Vagina (tissue), 2 donors: Measurements from ENCODE around the gene ADAMTS6. TPM values are rescaled to one million over a fixed set of nuclear protein-coding genes. Genes with fewer than 3 reads are reported as not detected.

ENCODE experiments used
- DNase-seq, 2 donors: peaks; one replicate each; pipeline ENCODE4 v3.0.0-alpha.2; 2017; ENCODE audit errors: extremely low spot score in 2 of 2
- H3K27ac ChIP-seq: fragments of 200-600 bp; sonication (generic); one replicate; pipeline ENCODE4 v1.5.1; 2019
- H3K27me3 ChIP-seq: fragments of 200-600 bp; sonication (generic); one replicate; pipeline ENCODE4 v1.5.1; 2019
- H3K36me3 ChIP-seq, 2 donors: fragments of 200-600 bp; sonication (generic); one replicate each; pipeline ENCODE4 v1.5.1; 2017 to 2019
- H3K4me1 ChIP-seq: fragments of 200-600 bp; sonication (generic); one replicate; pipeline ENCODE4 v1.5.1; 2019
- H3K4me3 ChIP-seq, 2 donors: fragments of 200-600 bp; sonication (generic); 1 replicate in 1 of 2; 2 replicates in 1 of 2; pipeline ENCODE4 v1.5.1; 2016 to 2019
- H3K9me3 ChIP-seq: fragments of 200-600 bp; sonication (generic); one replicate; pipeline ENCODE4 v1.5.1; 2019
- CTCF ChIP-seq, 3 experiments: fragments of 450-650 bp in 2 of 3; fragments of 200-600 bp in 1 of 3; sonication (generic) in 1 of 3; IDR thresholded peaks; one replicate each; pipeline ENCODE4 v1.5.1; 2017 to 2019; ENCODE audit warnings: antibody characterized with exemption in 3 of 3, mild to moderate bottlenecking in 2 of 3, moderate library complexity in 2 of 3
- POLR2A ChIP-seq, 2 donors: fragments of 450-650 bp; IDR thresholded peaks; one replicate each; pipeline ENCODE4 v1.6.1; 2017; ENCODE audit warnings: antibody characterized with exemption in 2 of 2, mild to moderate bottlenecking in 2 of 2, moderate library complexity in 2 of 2
- POLR2AphosphoS5 ChIP-seq, 2 donors: sonication (generic); formaldehyde crosslinking; IDR thresholded peaks; one replicate each; pipeline ENCODE4 v1.9.0; 2017; ENCODE audit warnings: antibody characterized with exemption in 2 of 2, mild to moderate bottlenecking in 2 of 2, low read depth in 1 of 2; ENCODE audit not compliant: insufficient read depth in 1 of 2
- intact Hi-C: fragments of 100-400 bp; cut with DNase I; formaldehyde crosslinking; loops from one replicate; pipeline ENCODE4 v1.15.1; 2023
- total RNA-seq: library from RNA; depleted of rRNA; stranded (reverse); fragments of >200 nt; gene quantifications from one replicate; pipeline ENCODE4 v1.2.3, GENCODE V29; 2016

ADAMTS6 gene
- total RNA-seq, 1 donor from 2014 or later, result 1.5 TPM

GRCh38 chr5:65192331-65192730 is 289.4 kb downstream of the ADAMTS6 start:
- Histone ChIP-seq H3K4me3 (no peak overlapping the region), H3K27ac (no peak overlapping the region), H3K4me1 (no peaks in the 10 kb centered on the region), H3K9me3 (no peaks in the 10 kb centered on the region), H3K27me3 (no peaks in the 10 kb centered on the region), H3K36me3 (no peaks in the 10 kb centered on the region)
- DNase-seq, result no peak
- TF ChIP-seq CTCF (IDR thresholded peaks at IDR 0.05) (no peak), POLR2A (IDR thresholded peaks at IDR 0.05) (no peak), POLR2AphosphoS5 (IDR thresholded peaks at IDR 0.05; ENCODE audit: insufficient read depth in 1 of 2, low read depth in 1 of 2) (no peak)
- intact Hi-C loops, result no loop called here

- Histone ChIP-seq H3K4me3 (no peak overlapping the region), H3K36me3 (no peaks in the 10 kb centered on the region), H3K27ac (no peak overlapping the region), H3K4me1 (no peaks in the 10 kb centered on the region), H3K27me3 (no peaks in the 10 kb centered on the region), H3K9me3 (no peaks in the 10 kb centered on the region)
- DNase-seq, result no peak
- TF ChIP-seq POLR2AphosphoS5 (IDR thresholded peaks at IDR 0.05; ENCODE audit: insufficient read depth in 1 of 2, low read depth in 1 of 2) (no peak), POLR2A (IDR thresholded peaks at IDR 0.05) (no peak), CTCF (IDR thresholded peaks at IDR 0.05) (no peak)
- intact Hi-C loops, result no loop called here
Measured at GRCh38 chr5:65191554-65192135, 290.1 kb downstream of the ADAMTS6 start.

GRCh38 chr5:65190328-65191053 is 291.2 kb downstream of the ADAMTS6 start:
- Histone ChIP-seq H3K27ac (no peak overlapping the region), H3K4me1 (no peaks in the 10 kb centered on the region), H3K36me3 (no peaks in the 10 kb centered on the region), H3K9me3 (no peaks in the 10 kb centered on the region), H3K27me3 (no peaks in the 10 kb centered on the region), H3K4me3 (no peak overlapping the region)
- no peak for DNase-seq
- intact Hi-C loops, result no loop called here
- TF ChIP-seq POLR2AphosphoS5 (IDR thresholded peaks at IDR 0.05; ENCODE audit: insufficient read depth in 1 of 2, low read depth in 1 of 2) (no peak), POLR2A (IDR thresholded peaks at IDR 0.05) (no peak), CTCF (IDR thresholded peaks at IDR 0.05) (no peak)

- no peaks in the 10 kb centered on the region for H3K9me3 ChIP-seq
- intact Hi-C loops, result no loop called here
- no peak overlapping the region for H3K4me3 ChIP-seq
- H3K27ac ChIP-seq, result no peak overlapping the region
- no peaks in the 10 kb centered on the region for H3K4me1 ChIP-seq
- no peak for DNase-seq
- no peaks in the 10 kb centered on the region for H3K36me3 ChIP-seq
- TF ChIP-seq CTCF (IDR thresholded peaks at IDR 0.05), result no peak
- TF ChIP-seq POLR2AphosphoS5 (IDR thresholded peaks at IDR 0.05; ENCODE audit: insufficient read depth in 1 of 2, low read depth in 1 of 2), result no peak
- no peak for TF ChIP-seq POLR2A (IDR thresholded peaks at IDR 0.05)
- H3K27me3 ChIP-seq, result no peaks in the 10 kb centered on the region
Measured at GRCh38 chr5:65186646-65187227, 295.0 kb downstream of the ADAMTS6 start.

- no peaks in the 10 kb centered on the region for H3K9me3 ChIP-seq
- TF ChIP-seq POLR2AphosphoS5 (IDR thresholded peaks at IDR 0.05; ENCODE audit: insufficient read depth in 1 of 2, low read depth in 1 of 2), result no peak
- no peak for TF ChIP-seq CTCF (IDR thresholded peaks at IDR 0.05)
- no peak for TF ChIP-seq POLR2A (IDR thresholded peaks at IDR 0.05)
- H3K4me1 ChIP-seq, result no peaks in the 10 kb centered on the region
- no peaks in the 10 kb centered on the region for H3K36me3 ChIP-seq
- H3K27ac ChIP-seq, result no peak overlapping the region
- no peaks in the 10 kb centered on the region for H3K27me3 ChIP-seq
- no peak overlapping the region for H3K4me3 ChIP-seq
- intact Hi-C loops, result no loop called here
- no peak for DNase-seq
Measured at GRCh38 chr5:65185468-65185867, 296.3 kb downstream of the ADAMTS6 start.
